GM19455 (cell line): ENCODE data around the gene SEL1L.
"Not testable (repeated sequence)": the region's sequence is repeated elsewhere in the genome, so short reads cannot be mapped to it uniquely, and the experiment has no call there.

ENCODE experiments used
- ATAC-seq: cut with Tn5 transposase; IDR thresholded peaks from one replicate; pipeline ENCODE4 v1.9.1; 2021; ENCODE audit not compliant: unreplicated experiment

SEL1L gene

DNA sequence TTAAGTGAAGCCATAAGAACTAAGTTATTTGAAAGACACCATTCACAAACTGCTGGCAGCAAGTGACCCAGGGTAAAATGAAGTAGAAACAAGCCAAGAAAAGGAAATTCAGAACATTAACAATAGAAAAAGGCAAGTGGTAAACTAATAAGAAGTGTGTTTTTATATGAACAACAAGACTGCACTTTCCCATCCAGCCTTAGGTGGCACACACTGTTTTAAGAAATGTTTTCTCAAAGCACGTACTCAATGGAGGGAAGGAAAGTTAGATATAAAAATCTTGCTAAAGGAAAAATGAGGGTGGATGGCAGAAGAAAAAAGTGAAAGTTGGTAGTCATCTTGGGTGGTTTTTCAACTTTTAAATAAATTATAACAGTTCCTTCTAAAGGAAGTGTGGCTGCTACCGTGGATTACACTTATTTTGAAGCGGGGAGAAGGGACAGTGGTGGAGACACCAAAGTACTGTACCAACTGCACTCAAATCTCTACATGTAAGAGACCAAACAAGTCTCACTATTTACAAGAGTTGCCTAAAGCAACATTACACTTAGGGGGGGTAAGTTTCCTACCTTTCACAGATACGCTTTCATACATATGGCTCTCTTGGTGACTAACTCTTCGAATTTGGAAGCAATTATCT is 58.8 kb downstream of the SEL1L start:
- no peak for ATAC-seq

GRCh38 chr14:81474148-81474492 is 59.5 kb downstream of the SEL1L start:
- peak; percentile 59 for ATAC-seq

GRCh38 chr14:81473456-81474147 is 60.1 kb downstream of the SEL1L start:
- ATAC-seq, result peak; percentile 13

DNA sequence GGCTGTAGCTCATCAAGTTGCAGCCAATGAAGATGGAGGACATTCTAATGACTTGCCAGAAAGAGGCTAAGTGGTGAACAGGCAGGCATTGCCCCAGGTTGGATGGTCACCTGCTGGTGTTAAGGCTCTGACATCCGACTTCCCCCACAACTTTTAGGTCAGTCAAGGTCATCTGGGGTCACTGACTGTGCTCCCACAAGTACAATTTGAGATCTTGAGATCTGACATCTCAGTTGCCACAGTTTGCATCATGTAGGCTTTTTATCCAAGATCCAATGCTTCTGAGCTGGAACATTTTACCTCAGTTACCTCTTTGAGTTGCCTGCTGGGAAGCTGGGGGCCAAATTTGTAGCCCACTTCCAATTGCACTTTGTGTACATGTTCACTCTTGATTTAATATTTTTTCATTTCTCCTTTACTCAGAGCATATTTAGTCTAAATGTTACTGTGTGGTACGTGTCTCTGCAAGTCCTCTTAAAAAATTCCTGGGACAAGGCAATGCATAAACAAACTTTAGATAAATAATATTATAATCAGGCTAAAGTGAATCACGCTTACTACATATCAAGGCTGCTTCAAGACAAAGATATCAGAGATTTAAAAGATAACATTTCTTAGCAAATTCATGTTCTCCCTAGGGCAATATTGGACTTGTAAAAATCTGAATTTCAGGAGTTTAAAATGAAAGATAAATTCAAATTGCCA is 61.4 kb downstream of the SEL1L start:
- no peak for ATAC-seq

GRCh38 chr14:81471062-81471461 is 62.6 kb downstream of the SEL1L start:
- ATAC-seq, result peak; percentile 46

- ATAC-seq, result peak; percentile 21
Measured at GRCh38 chr14:81470557-81470826, 63.2 kb downstream of the SEL1L start.

DNA sequence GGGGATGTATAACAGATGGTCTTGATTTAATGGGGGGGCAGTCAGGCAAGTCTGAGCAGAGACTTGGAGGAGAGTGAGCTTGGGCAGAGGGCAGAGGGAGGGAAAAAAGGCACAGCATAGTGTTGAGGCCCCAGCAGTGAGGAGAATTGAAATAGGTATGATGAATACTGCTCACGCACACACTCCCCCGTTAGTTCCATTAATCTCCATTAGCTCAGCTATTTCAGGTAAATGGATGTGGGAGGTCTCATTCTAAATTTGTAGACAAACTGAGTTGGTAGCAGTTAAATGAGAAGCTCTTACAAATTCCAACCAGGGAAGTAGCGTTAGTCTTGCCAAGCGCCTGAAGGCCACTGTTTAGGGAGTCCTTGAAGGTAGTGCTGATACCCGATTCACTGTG is 66.8 kb downstream of the SEL1L start:
- no peak for ATAC-seq

- ATAC-seq, result no peak
Measured at GRCh38 chr14:81465507-81466228, 68.0 kb downstream of the SEL1L start.

DNA sequence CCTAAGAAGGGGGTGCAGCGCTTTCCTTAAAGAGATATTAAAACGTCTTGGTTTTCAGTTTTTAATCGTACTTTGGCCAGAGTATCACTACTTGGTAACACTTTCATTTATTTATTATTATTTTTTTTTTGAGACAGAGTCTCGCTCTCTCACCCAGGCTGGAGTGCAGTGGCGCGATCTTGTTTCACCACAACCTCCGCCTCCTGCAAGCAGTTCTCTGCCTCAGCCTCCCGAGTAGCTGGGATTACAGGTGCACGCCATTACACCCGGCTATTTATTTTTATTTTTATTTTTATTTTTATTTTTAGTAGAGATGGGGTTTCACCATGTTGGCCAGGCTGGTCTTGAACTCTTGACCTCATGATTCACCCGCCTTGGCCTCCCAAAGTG is 68.7 kb downstream of the SEL1L start:
- peak; percentile 19 for ATAC-seq

DNA sequence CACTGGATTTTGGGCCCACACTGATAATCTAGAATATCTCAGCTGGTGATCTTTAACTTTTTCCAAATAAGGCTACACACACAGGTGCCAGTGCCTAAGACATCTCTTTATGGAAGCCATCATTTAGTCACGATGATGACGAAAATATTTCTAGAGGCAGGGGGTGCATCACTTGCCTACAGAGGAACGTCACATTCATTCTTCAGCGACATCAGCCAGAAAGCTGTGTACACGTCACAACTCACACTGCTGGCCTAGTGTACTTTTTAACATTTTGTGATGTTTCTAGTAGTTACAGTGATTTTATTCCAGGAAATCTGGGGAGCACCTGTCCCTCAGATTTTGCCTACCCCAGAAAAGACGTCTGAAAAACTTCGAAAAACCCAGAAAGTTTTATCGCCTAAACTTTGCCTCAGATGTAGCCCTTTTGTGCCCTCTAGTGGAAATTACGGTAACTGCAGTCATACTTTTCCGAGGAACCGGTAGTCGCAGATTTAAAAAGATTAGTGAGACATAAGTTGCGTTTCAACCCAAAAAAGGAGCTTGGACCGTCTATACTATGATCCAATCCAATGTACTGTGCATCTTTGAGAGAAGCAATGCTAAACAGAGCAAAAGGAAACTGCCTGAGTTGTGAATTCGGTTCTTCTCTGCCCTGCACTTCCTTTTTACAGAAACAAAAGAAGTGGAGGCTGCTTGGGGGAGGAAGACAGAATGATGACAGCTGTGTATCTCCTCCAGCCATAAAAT is 69.2 kb downstream of the SEL1L start:
- peak; percentile 71 for ATAC-seq

GRCh38 chr14:81462356-81462755 is 71.3 kb downstream of the SEL1L start:
- ATAC-seq, result not testable (repeated sequence)

- no peak for ATAC-seq
Measured at GRCh38 chr14:81459912-81460311, 73.7 kb downstream of the SEL1L start.

GRCh38 chr14:81458352-81458751 is 75.3 kb downstream of the SEL1L start:
- ATAC-seq, result no peak

GRCh38 chr14:81455390-81455789 is 78.3 kb downstream of the SEL1L start:
- no peak for ATAC-seq

- ATAC-seq, result peak; percentile 58
Measured at GRCh38 chr14:81454572-81455218, 79.0 kb downstream of the SEL1L start.

GRCh38 chr14:81453166-81453766 is 80.4 kb downstream of the SEL1L start:
- ATAC-seq, result peak; percentile 86

DNA sequence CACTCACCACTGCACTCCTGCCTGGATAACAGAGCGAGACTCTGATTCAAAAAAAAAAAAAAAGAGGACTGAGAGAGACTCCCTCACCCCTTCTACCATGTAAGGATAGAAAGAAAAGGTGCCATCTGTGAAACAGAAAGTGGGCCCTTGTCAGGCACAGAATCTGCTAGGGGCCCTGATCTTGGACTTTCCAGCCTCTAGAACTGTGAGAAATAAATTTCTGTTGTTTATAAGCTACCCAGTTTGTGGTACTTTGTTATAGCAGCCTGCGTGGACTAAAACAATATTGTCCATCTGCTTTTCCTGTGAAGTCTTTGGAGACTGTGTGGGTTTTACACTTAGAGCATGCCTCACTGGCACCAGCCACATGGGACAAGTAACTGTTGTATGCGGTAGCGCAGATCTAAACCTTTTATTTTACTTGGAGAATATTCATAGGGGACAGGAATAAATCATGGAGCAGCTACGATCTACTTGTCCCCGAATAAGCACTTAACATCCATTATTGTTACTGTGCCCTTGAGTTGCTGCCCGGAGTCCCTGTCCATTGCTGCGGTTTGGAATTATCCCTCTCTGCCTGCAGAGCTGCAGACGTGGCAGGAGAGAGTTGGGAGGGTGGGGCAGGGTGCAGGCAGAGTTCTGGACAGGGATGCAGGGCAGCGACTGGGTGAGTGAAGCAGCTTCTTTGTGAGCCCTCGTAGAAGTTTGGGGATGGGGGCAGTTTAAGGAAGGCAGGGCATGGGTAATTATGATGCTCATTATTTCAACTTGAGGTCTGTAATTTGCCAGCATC is 81.1 kb downstream of the SEL1L start:
- peak; percentile 19 for ATAC-seq

- ATAC-seq, result no peak
Measured at GRCh38 chr14:81450976-81451375, 82.7 kb downstream of the SEL1L start.

DNA sequence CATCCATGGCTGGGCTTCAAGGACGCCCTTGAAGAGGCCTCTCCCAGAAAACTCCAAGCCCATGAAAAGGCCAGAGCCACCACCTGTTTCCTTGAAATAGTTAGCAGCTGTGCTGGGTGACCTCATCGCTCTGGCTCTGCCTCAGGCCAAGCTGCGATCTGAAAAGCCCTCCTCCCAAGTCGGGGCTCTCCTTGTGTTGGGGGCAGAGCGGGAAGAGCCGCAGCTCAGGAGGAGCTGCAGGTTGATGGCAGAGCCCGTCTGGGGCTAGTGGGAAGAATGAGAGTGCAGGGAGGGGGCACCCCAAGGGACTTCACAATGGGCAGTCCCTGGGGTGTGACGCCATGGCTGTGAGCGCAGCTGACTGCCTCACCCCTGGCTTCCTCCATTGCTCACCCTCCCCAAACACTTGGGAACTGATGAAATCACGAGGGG is 83.5 kb downstream of the SEL1L start:
- no peak for ATAC-seq
